Kidney epithelial cell (primary cell): ENCODE data around the gene SORCS2. TPM values are rescaled to one million over a fixed set of nuclear protein-coding genes. Genes with fewer than 3 reads are reported as not detected.
"Not testable (repeated sequence)": the region's sequence is repeated elsewhere in the genome, so short reads cannot be mapped to it uniquely, and the experiment has no call there.

Experiments
- DNase-seq: peaks from one replicate; pipeline ENCODE4 v3.0.0-alpha.2; 2010; ENCODE audit warnings: low read depth
- H3K27me3 ChIP-seq: 2 replicates; pipeline ENCODE4 v1.6.0; 2011; ENCODE audit warnings: low read length; ENCODE audit not compliant: control insufficient read depth, insufficient read depth
- H3K36me3 ChIP-seq: 2 replicates; pipeline ENCODE4 v1.5.1; 2011; ENCODE audit warnings: low read length; ENCODE audit not compliant: control insufficient read depth, insufficient read depth
- H3K4me3 ChIP-seq: 2 replicates; pipeline ENCODE4 v1.5.1; 2011; ENCODE audit warnings: low read depth, mild to moderate bottlenecking, control low read depth, low read length
- CTCF ChIP-seq: IDR thresholded peaks from 2 replicates; pipeline ENCODE4 v1.5.1; 2011; ENCODE audit warnings: mild to moderate bottlenecking, moderate library complexity, low read length, control low read depth, inconsistent platforms; ENCODE audit not compliant: insufficient read depth, poor library complexity, severe bottlenecking
- total RNA-seq: library from RNA; depleted of rRNA; stranded (reverse); fragments of >200 nt; gene quantifications from 2 replicates; pipeline ENCODE4 v1.2.3, GENCODE V29; 2015

Gene SORCS2
- total RNA-seq, 1 donor from 2014 or later, result 1.4 TPM

- TF ChIP-seq CTCF, result no peak
- H3K27me3 ChIP-seq, result no peaks in the 10 kb centered on the region
- DNase-seq, result no peak
- no peak overlapping the region for H3K4me3 ChIP-seq
- H3K36me3 ChIP-seq, result no peaks in the 10 kb centered on the region
These were observed 382.1 kb downstream of the SORCS2 start for GRCh38 chr4:7574287-7575014.

- no peak for DNase-seq
- no peaks in the 10 kb centered on the region for H3K36me3 ChIP-seq
- no peak for TF ChIP-seq CTCF
- no peaks in the 10 kb centered on the region for H3K27me3 ChIP-seq
- H3K4me3 ChIP-seq, result no peak overlapping the region
These were observed 383.1 kb downstream of the SORCS2 start for GRCh38 chr4:7575426-7575825.

- not testable (repeated sequence) for H3K27me3 ChIP-seq, H3K4me3 ChIP-seq, DNase-seq, H3K36me3 ChIP-seq
These were observed 385.2 kb downstream of the SORCS2 start for GRCh38 chr4:7577361-7578039.

- no peak overlapping the region for H3K4me3 ChIP-seq
- no peaks in the 10 kb centered on the region for H3K36me3 ChIP-seq
- no peak for TF ChIP-seq CTCF
- no peaks in the 10 kb centered on the region for H3K27me3 ChIP-seq
- DNase-seq, result no peak
These were observed 389.1 kb downstream of the SORCS2 start for GRCh38 chr4:7581477-7581876.

GRCh38 chr4:7582313-7583097, 390.2 kb downstream of the SORCS2 start:
- Histone ChIP-seq H3K36me3 (no peaks in the 10 kb centered on the region), H3K4me3 (no peak overlapping the region), H3K27me3 (no peaks in the 10 kb centered on the region)
- DNase-seq, result no peak
- TF ChIP-seq CTCF, result no peak

- no peak for DNase-seq
- no peaks in the 10 kb centered on the region for H3K36me3 ChIP-seq
- no peak for TF ChIP-seq CTCF
- no peaks in the 10 kb centered on the region for H3K27me3 ChIP-seq
- H3K4me3 ChIP-seq, result no peak overlapping the region
These were observed 391.8 kb downstream of the SORCS2 start for GRCh38 chr4:7584098-7584497.
